HEK293 (cell line): Measurements from ENCODE around the gene GTF2H4.

Experiments
- CTCF ChIA-PET: fragments of 350-600 bp; formaldehyde crosslinking; extraction: SDS; loops from one replicate; lab custom pipeline; 2021; ENCODE audit warnings: antibody characterized with exemption; lab: Yijun Ruan, JAX
- POLR2A ChIA-PET: fragments of 300-600 bp; formaldehyde crosslinking; extraction: SDS; loops from one replicate; lab custom pipeline; 2020; ENCODE audit warnings: antibody characterized with exemption, inconsistent platforms; lab: Yijun Ruan, JAX
- H3K27ac ChIP-seq: fragments of 200-500 bp; sonication (Bioruptor generic); 2 replicates; pipeline ENCODE4 v1.5.1; 2014; ENCODE audit warnings: low read depth, low read length, control low read depth, inconsistent platforms; ENCODE audit errors: extremely low read depth
- H3K36me3 ChIP-seq, 2 experiments: fragments of 200-500 bp in 1 of 2; sonication (Bioruptor generic) in 1 of 2; 1 replicate in 1 of 2; 2 replicates in 1 of 2; pipeline ENCODE4 v1.5.1; 2014 to 2017; ENCODE audit warnings: inconsistent platforms in 2 of 2, low read length in 2 of 2; ENCODE audit not compliant: control insufficient read depth in 2 of 2, insufficient read depth in 1 of 2
- H3K4me1 ChIP-seq: fragments of 200-500 bp; sonication (Bioruptor generic); 2 replicates; pipeline ENCODE4 v1.5.1; 2014; ENCODE audit warnings: mild to moderate bottlenecking, low read length, inconsistent platforms; ENCODE audit not compliant: control insufficient read depth, insufficient read depth
- H3K4me3 ChIP-seq: 2 replicates; pipeline ENCODE4 v1.5.1; 2011; ENCODE audit warnings: low read depth, mild to moderate bottlenecking, control low read depth, low read length, moderate library complexity
- H3K9me3 ChIP-seq: fragments of 200-500 bp; sonication (Bioruptor generic); 2 replicates; pipeline ENCODE4 v1.5.1; 2014; ENCODE audit warnings: low read depth, low read length, inconsistent platforms; ENCODE audit not compliant: control insufficient read depth, insufficient read depth
- HOXC10 ChIP-seq: sonication (generic); formaldehyde crosslinking; IDR thresholded peaks from 2 replicates; pipeline ENCODE4 v1.8.1; 2023; ENCODE audit warnings: mild to moderate bottlenecking, missing genetic modification reagents
- RBAK ChIP-seq: fragments of 450-650 bp; formaldehyde crosslinking; IDR thresholded peaks from 2 replicates; pipeline ENCODE4 v1.5.1; 2016; ENCODE audit warnings: missing biosample characterization, missing genetic modification characterization
- ZNF112 ChIP-seq: fragments of 450-650 bp; formaldehyde crosslinking; IDR thresholded peaks from 2 replicates; pipeline ENCODE4 v1.5.0; 2017; ENCODE audit warnings: missing biosample characterization, missing genetic modification characterization
- ZNF132 ChIP-seq: fragments of 450-650 bp; formaldehyde crosslinking; IDR thresholded peaks from 2 replicates; pipeline ENCODE4 v1.5.1; 2017; ENCODE audit warnings: missing biosample characterization, missing genetic modification characterization, borderline replicate concordance
- ZNF148 ChIP-seq: fragments of 450-650 bp; formaldehyde crosslinking; IDR thresholded peaks from 2 replicates; pipeline ENCODE4 v1.5.0; 2017; ENCODE audit warnings: missing biosample characterization, missing genetic modification characterization, borderline replicate concordance
- ZNF18 ChIP-seq: fragments of 450-650 bp; formaldehyde crosslinking; IDR thresholded peaks from 2 replicates; pipeline ENCODE4 v1.5.1; 2016; ENCODE audit warnings: missing biosample characterization, missing genetic modification characterization
- ZNF221 ChIP-seq: fragments of 450-650 bp; formaldehyde crosslinking; IDR thresholded peaks from 2 replicates; pipeline ENCODE4 v1.5.1; 2017; ENCODE audit warnings: missing biosample characterization, missing genetic modification characterization, borderline replicate concordance
- ZNF223 ChIP-seq: fragments of 450-650 bp; formaldehyde crosslinking; IDR thresholded peaks from 2 replicates; pipeline ENCODE4 v1.5.1; 2016; ENCODE audit warnings: missing biosample characterization, missing genetic modification characterization
- ZNF23 ChIP-seq: fragments of 450-650 bp; formaldehyde crosslinking; IDR thresholded peaks from 2 replicates; pipeline ENCODE4 v1.5.1; 2016; ENCODE audit warnings: missing biosample characterization, missing genetic modification characterization, borderline replicate concordance
- ZNF239 ChIP-seq: fragments of 450-650 bp; formaldehyde crosslinking; IDR thresholded peaks from 2 replicates; pipeline ENCODE4 v1.5.1; 2016; ENCODE audit warnings: missing biosample characterization, missing genetic modification characterization
- ZNF311 ChIP-seq: fragments of 450-650 bp; formaldehyde crosslinking; IDR thresholded peaks from 2 replicates; pipeline ENCODE4 v1.5.1; 2017; ENCODE audit warnings: missing biosample characterization, missing genetic modification characterization, borderline replicate concordance
- ZNF350 ChIP-seq: fragments of 450-650 bp; formaldehyde crosslinking; IDR thresholded peaks from 2 replicates; pipeline ENCODE4 v1.5.0; 2017; ENCODE audit warnings: missing biosample characterization, mild to moderate bottlenecking, missing genetic modification characterization
- ZNF561 ChIP-seq: fragments of 450-650 bp; IDR thresholded peaks from 2 replicates; pipeline ENCODE4 v1.5.1; 2018; ENCODE audit warnings: missing biosample characterization, missing genetic modification characterization, borderline replicate concordance
- ZNF571 ChIP-seq: fragments of 450-650 bp; formaldehyde crosslinking; IDR thresholded peaks from 2 replicates; pipeline ENCODE4 v1.5.0; 2017; ENCODE audit warnings: missing biosample characterization, missing genetic modification characterization
- ZNF624 ChIP-seq: fragments of 450-650 bp; formaldehyde crosslinking; IDR thresholded peaks from 2 replicates; pipeline ENCODE4 v1.5.1; 2017; ENCODE audit warnings: missing biosample characterization, missing genetic modification characterization
- ZNF792 ChIP-seq: fragments of 450-650 bp; formaldehyde crosslinking; IDR thresholded peaks from 2 replicates; pipeline ENCODE4 v1.5.1; 2016; ENCODE audit warnings: missing biosample characterization, missing genetic modification characterization
- ZNF830 ChIP-seq: fragments of 450-650 bp; IDR thresholded peaks from 2 replicates; pipeline ENCODE4 v1.5.0; 2018; ENCODE audit warnings: missing biosample characterization, missing genetic modification characterization, low read depth, mild to moderate bottlenecking, moderate library complexity
- ZNF843 ChIP-seq: fragments of 450-650 bp; formaldehyde crosslinking; IDR thresholded peaks from 2 replicates; pipeline ENCODE4 v1.5.1; 2016; ENCODE audit warnings: missing biosample characterization, missing genetic modification characterization
- TF ChIP-seq, protein P1 (sequence below): fragments of 450-650 bp; formaldehyde crosslinking; IDR thresholded peaks from 2 replicates; pipeline ENCODE4 v1.5.1; 2016; ENCODE audit warnings: missing biosample characterization, missing genetic modification characterization
- TF ChIP-seq, protein P2 (sequence below): fragments of 450-650 bp; formaldehyde crosslinking; IDR thresholded peaks from 2 replicates; pipeline ENCODE4 v1.5.1; 2016; ENCODE audit warnings: missing biosample characterization, missing genetic modification characterization
- TF ChIP-seq, protein P3 (sequence below): fragments of 450-650 bp; formaldehyde crosslinking; IDR thresholded peaks from 2 replicates; pipeline ENCODE4 v1.5.1; 2017; ENCODE audit warnings: missing biosample characterization, missing genetic modification characterization
- TF ChIP-seq, protein P4 (sequence below): fragments of 450-650 bp; formaldehyde crosslinking; conservative IDR thresholded peaks from 2 replicates; pipeline ENCODE4 v1.5.1; 2016; ENCODE audit warnings: low read depth, missing biosample characterization, missing genetic modification characterization

The GTF2H4 gene

GRCh38 chr6:30947231-30947630, 39.2 kb downstream of the GTF2H4 start (continued):
- TF ChIP-seq ZNF239 = no peak
- no peak for TF ChIP-seq ZNF571
- TF ChIP-seq ZNF561 (tag by site-specific recombination) = no peak
- no peak for TF ChIP-seq ZNF23 (tag by site-specific recombination)
- TF ChIP-seq ZNF223 = no peak
- TF ChIP-seq, protein P1, sequence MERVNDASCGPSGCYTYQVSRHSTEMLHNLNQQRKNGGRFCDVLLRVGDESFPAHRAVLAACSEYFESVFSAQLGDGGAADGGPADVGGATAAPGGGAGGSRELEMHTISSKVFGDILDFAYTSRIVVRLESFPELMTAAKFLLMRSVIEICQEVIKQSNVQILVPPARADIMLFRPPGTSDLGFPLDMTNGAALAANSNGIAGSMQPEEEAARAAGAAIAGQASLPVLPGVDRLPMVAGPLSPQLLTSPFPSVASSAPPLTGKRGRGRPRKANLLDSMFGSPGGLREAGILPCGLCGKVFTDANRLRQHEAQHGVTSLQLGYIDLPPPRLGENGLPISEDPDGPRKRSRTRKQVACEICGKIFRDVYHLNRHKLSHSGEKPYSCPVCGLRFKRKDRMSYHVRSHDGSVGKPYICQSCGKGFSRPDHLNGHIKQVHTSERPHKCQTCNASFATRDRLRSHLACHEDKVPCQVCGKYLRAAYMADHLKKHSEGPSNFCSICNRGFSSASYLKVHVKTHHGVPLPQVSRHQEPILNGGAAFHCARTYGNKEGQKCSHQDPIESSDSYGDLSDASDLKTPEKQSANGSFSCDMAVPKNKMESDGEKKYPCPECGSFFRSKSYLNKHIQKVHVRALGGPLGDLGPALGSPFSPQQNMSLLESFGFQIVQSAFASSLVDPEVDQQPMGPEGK = no peak
- TF ChIP-seq ZNF148 (tag by site-specific recombination) = no peak
- TF ChIP-seq, protein P2, sequence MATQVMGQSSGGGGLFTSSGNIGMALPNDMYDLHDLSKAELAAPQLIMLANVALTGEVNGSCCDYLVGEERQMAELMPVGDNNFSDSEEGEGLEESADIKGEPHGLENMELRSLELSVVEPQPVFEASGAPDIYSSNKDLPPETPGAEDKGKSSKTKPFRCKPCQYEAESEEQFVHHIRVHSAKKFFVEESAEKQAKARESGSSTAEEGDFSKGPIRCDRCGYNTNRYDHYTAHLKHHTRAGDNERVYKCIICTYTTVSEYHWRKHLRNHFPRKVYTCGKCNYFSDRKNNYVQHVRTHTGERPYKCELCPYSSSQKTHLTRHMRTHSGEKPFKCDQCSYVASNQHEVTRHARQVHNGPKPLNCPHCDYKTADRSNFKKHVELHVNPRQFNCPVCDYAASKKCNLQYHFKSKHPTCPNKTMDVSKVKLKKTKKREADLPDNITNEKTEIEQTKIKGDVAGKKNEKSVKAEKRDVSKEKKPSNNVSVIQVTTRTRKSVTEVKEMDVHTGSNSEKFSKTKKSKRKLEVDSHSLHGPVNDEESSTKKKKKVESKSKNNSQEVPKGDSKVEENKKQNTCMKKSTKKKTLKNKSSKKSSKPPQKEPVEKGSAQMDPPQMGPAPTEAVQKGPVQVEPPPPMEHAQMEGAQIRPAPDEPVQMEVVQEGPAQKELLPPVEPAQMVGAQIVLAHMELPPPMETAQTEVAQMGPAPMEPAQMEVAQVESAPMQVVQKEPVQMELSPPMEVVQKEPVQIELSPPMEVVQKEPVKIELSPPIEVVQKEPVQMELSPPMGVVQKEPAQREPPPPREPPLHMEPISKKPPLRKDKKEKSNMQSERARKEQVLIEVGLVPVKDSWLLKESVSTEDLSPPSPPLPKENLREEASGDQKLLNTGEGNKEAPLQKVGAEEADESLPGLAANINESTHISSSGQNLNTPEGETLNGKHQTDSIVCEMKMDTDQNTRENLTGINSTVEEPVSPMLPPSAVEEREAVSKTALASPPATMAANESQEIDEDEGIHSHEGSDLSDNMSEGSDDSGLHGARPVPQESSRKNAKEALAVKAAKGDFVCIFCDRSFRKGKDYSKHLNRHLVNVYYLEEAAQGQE (tag by site-specific recombination) = no peak
- TF ChIP-seq, protein P3, sequence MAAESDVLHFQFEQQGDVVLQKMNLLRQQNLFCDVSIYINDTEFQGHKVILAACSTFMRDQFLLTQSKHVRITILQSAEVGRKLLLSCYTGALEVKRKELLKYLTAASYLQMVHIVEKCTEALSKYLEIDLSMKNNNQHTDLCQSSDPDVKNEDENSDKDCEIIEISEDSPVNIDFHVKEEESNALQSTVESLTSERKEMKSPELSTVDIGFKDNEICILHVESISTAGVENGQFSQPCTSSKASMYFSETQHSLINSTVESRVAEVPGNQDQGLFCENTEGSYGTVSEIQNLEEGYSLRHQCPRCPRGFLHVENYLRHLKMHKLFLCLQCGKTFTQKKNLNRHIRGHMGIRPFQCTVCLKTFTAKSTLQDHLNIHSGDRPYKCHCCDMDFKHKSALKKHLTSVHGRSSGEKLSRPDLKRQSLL (tag by site-specific recombination) = no peak
- no peak for TF ChIP-seq ZNF350 (tag by site-specific recombination)

- CTCF ChIA-PET = no interaction called here
- POLR2A ChIA-PET = no interaction called here
- Histone ChIP-seq H3K9me3 (no peaks in the 10 kb centered on the region), H3K4me3 (no peak overlapping the region), H3K4me1 (no peaks in the 10 kb centered on the region), H3K27ac (no peak overlapping the region), H3K36me3 (no peaks in the 10 kb centered on the region)
- no peak for TF ChIP-seq RBAK (tag by site-specific recombination)
- no peak for TF ChIP-seq ZNF830
- no peak for TF ChIP-seq ZNF112 (tag by site-specific recombination)
- TF ChIP-seq ZNF132 (tag by site-specific recombination) = no peak
- no peak for TF ChIP-seq ZNF18 (tag by site-specific recombination)
- no peak for TF ChIP-seq ZNF311 (tag by site-specific recombination)
- no peak for TF ChIP-seq HOXC10
- no peak for TF ChIP-seq ZNF624 (tag by site-specific recombination)
- no peak for TF ChIP-seq ZNF792 (tag by site-specific recombination)
- no peak for TF ChIP-seq ZNF221
- TF ChIP-seq, protein P4, sequence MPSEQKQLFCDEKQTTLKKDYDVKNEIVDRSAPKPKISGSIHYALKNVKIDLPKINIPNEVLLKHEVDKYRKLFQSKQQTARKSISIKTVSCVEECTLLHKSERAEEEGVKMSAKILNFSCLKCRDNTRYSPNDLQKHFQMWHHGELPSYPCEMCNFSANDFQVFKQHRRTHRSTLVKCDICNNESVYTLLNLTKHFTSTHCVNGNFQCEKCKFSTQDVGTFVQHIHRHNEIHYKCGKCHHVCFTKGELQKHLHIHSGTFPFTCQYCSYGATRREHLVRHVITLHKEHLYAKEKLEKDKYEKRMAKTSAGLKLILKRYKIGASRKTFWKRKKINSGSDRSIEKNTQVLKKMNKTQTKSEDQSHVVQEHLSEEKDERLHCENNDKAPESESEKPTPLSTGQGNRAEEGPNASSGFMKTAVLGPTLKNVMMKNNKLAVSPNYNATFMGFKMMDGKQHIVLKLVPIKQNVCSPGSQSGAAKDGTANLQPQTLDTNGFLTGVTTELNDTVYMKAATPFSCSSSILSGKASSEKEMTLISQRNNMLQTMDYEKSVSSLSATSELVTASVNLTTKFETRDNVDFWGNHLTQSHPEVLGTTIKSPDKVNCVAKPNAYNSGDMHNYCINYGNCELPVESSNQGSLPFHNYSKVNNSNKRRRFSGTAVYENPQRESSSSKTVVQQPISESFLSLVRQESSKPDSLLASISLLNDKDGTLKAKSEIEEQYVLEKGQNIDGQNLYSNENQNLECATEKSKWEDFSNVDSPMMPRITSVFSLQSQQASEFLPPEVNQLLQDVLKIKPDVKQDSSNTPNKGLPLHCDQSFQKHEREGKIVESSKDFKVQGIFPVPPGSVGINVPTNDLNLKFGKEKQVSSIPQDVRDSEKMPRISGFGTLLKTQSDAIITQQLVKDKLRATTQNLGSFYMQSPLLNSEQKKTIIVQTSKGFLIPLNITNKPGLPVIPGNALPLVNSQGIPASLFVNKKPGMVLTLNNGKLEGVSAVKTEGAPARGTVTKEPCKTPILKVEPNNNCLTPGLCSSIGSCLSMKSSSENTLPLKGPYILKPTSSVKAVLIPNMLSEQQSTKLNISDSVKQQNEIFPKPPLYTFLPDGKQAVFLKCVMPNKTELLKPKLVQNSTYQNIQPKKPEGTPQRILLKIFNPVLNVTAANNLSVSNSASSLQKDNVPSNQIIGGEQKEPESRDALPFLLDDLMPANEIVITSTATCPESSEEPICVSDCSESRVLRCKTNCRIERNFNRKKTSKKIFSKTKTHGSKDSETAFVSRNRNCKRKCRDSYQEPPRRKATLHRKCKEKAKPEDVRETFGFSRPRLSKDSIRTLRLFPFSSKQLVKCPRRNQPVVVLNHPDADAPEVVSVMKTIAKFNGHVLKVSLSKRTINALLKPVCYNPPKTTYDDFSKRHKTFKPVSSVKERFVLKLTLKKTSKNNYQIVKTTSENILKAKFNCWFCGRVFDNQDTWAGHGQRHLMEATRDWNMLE (tag by site-specific recombination) = no peak
- no peak for TF ChIP-seq ZNF843 (tag by site-specific recombination)
These were observed 40.8 kb downstream of the GTF2H4 start for GRCh38 chr6:30948811-30949210.
